ENCODE measurements around the gene KLF1.
"Not testable (repeated sequence)": the region's sequence is repeated elsewhere in the genome, so short reads cannot be mapped to it uniquely, and the experiment has no call there.

Gene KLF1

DNA sequence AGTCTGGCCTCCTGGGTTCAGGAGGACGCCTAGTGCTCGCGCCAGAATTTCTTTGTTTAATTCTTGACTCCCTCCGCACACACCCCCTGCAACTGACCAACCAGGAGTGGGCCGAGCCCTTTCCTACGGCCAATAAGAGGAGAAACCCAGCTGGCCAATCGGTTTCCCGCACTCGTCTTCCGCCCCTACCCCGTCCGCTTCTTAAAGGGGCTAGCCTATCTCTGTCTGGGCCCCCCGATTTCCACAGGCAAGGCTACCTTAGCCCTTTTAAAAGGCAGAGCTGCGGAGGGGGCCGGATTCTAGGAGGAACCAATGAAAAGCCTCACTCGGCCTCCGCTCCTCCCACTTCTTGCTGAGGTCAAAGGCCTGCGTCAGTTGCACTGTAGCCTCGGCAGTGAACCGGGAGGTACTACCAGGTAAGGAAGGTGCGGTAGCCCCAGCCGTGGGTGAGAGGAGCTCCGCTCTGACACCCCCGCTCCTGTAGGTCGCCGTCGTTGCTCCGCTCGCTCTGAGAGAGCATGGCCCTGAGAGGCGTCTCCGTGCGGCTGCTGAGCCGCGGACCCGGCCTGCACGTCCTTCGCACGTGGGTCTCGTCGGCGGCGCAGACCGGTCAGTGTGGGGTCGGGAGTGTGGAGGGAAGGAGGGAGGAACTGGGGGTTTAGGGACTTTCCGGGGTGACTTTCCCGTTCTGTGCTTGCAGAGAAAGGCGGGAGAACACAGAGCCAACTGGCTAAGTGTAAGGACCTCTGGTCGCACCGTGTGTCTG, 4.0 kb upstream of the KLF1 start, which contains the start of gene GCDH:
TSS of gene GCDH (plus strand) at position 374 of the 766 bp plus-strand sequence. CDS start at position 519, 145 bp downstream.
- DNase-seq, result peak; percentile 94

GRCh38 chr19:12890299-12890786, 3.3 kb upstream of the KLF1 start:
- DNase-seq, result not testable (repeated sequence)

GRCh38 chr19:12888006-12888603, 1.1 kb upstream of the KLF1 start:
- DNase-seq, result no peak

DNA sequence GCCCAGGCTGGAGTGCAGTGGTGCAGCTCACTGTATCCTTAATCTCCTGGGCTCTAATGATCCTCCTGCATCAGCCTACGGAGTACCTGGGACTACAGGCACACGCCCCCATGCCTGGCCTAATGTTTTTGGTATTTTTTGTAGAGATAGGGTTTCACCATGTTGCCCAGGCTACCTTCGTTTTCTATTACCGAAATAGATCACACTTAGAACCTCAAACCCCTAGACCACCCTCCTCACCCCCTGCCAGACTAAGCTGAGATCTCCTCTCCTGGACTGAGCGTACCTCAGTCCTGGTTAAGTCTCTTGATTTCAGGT, 391 bp downstream of the KLF1 start:
- no peak for DNase-seq

DNA sequence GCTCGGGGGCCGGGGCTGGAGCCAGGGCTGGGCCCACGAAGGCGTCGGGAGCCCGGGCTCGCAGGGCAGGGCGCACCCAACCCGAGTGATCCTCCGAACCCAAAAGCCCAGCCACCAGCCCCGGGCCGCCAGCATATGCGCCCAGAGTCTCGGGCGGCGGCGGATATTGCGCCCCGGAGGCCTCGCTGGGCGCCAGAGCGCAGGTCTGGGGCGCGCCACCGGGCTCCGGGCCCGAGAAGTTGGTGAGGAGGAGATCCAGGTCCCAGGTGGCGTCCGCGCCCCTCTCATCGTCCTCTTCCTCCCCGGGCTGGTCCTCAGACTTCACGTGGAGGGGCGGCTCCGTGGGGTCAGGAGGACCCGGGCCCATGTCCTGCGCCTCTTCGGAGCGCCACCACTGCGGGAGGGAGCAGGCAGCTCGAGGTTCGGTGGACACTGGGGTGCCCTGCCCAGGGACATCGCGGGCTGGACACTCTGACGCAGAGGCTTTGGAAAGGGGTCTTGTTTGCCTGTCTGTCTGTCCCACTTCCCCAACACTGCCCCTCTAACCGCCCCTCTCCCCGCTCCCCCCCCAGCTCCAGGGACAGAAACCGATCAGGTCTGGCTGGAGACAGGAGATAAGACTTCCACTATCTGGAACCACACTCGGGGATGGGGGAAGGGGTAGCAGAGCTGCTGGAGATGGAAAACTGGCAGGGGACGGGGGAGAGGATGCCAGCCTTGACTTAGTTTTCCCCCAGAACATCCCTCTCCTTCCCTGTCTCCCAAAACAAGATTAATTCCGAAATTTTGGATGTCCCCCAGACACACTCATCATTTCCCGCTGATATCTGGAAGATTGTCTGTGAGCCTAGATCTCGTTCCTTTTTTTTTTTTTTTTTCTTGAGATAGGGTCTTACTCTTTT, 1.0 kb downstream of the KLF1 start:
- DNase-seq, result no peak

GRCh38 chr19:12884926-12885748, 1.9 kb downstream of the KLF1 start:
- peak; percentile 94 for DNase-seq

DNA sequence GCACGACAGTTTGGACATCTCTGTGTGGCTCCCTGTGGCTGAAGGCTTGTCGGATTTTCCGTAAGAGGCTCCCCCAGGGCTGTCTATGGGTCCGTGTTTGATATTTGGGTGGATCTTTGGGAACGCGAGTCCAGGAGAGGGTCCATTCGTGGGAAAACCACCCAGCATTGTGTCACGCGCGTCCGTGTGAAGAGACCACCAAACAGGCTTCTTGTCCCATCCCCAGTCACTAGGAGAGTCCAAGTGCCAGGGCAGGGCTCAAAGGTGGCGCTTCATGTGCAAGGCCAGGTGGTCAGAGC, 2.4 kb downstream of the KLF1 start:
- no peak for DNase-seq

GRCh38 chr19:12884202-12884601, 2.8 kb downstream of the KLF1 start:
- DNase-seq, result no peak

DNA sequence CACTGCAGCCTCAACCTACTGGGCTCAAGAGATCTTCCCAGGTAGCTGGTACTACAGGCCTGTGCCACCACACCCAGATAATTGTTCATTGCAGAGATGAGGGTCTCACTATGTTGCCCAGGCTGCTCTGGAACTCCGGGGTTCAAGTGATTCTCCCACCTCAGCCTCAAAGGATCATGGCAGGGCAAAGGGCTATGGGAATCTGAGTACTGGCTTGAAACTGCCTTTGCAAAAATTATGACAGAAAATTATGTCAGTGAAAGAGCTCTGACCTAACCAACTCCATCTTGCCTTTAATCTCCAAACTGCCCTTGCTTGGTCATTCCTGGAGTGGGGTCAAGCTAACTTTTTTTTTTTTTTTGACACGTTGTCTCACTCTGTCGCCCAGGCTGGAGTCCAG, 4.4 kb downstream of the KLF1 start:
- no peak for DNase-seq

- DNase-seq, result peak; percentile 93
These were observed 5.7 kb downstream of the KLF1 start, which contains the start of gene DNASE2 for GRCh38 chr19:12881172-12881808. Gene DNASE2 (minus strand): TSS chr19:12881449. CDS start chr19:12881375, 74 bp downstream.

DNA sequence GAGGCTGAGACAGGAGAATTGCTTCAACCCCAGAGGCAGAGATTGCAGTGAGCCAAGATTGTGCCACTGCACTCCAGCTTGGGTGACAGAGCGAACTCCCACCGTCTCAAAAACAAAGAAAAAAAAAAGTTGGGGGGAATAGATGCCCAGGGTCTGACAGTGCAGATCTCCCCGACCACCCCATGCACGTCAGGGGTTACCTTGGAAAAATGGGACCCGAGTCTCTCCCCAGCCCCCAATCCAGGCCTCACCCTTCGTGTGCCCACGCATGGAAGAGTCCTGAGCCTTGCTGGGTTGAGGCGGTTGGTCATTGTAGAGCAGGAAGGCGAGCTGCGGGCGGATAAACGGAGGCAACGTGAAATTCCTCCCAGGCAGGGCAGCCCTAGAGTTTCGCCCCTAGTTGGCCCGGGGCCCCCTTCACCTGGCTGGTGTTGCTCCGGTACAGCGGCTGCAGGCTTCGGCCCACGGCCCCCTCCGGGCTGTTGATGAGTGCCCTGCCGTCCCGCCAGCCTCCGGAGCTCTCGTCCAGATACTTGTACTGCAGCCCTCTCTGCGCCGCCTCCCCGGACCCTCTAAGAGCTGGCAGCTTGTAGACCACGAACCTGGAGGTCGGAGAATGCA, 6.3 kb downstream of the KLF1 start:
- no peak for DNase-seq

DNA sequence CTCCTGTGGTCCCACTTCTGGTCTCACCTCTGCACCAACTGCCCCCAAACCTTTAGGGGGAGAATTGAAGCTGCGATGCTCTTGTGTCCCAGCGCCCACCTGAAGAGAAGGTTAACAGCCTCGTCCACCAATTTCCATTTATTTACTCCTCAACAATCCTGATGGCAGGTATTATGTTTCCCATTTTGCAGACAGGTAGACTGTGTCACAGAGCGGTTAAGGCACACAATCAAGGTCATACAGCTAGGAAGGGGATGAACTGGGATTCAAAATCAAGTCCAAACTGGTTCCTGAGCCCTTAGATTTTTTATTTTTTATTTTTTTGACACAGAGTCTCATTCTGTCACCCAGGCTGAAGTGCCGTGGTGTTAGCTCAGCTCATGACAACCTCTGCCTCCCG, 11.9 kb downstream of the KLF1 start:
- DNase-seq, result no peak

GRCh38 chr19:12873891-12874745, 12.9 kb downstream of the KLF1 start:
- no peak for DNase-seq

GRCh38 chr19:12872941-12873890, 13.8 kb downstream of the KLF1 start:
- DNase-seq, result peak; percentile 75

- DNase-seq, result no peak
These were observed 14.7 kb downstream of the KLF1 start for GRCh38 chr19:12872255-12872654.

GRCh38 chr19:12871681-12872080, 15.3 kb downstream of the KLF1 start:
- no peak for DNase-seq

DNA sequence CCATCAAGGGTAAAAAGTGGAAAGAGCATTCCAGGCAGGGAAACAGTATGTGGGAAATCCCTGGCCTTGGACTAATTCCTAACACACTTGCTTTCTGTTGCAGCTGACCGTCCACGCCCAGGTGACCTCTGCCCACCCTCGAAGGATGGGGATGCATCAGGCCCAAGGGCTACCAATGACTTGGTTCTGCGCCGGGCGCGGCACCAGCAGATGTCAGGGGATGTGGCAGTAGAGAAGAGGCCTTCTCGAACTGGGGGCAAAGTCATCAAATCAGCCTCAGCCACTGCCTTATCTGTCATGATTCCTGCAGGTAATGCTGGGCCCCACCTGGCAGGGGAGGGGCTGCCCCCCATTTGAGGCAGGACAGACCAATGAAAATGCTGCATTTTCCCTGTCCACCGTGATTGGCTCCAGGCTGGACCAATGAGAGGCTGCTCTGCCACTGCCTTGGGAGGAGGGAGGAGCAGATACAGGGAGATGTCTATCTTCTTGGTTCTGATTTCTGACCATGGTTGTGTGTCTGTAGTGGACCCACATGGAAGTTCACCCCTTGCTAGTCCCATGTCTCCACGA, 18.4 kb downstream of the KLF1 start:
- DNase-seq, result no peak

DNA sequence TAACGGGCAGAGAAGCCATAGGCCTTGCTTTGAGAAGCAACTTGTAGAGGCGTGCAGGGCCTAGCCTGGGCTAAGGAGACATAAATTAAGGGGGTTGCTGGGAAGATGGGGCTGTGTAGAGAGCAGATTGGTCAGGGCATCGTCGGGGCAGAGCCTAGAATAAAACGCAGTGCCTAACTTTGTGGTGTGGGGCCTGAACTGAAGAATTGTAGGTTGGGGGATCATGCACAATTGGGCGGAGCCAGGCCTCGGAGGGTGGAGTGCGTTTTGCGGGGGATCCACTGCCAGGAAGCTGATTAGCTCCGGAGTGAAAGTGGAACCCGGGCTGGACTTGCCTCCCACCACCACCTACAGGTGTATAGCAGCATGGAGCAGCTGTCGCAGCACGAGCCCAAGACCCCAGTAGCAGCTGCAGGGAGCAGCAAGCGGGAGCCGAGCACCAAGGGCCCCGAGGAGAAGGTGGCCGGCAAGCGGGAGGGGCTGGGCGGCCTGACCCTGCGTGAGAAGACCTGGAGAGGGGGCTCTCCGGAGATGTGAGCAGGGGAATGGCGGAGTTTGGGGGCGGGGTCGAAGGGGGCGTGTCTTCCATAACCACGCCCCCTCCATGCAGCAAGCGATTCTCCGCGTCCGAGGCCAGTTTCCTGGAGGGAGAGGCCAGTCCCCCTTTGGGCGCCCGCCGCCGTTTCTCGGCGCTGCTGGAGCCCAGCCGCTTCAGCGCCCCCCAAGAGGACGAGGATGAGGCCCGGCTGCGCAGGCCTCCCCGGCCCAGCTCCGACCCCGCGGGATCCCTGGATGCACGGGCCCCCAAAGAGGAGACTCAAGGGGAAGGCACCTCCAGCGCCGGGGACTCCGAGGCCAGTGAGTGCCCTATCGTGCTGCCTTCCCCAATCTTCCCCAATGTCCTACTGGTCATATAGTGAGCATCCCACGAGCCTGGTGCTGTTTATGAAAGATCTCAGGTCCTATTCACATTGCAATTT, 19.6 kb downstream of the KLF1 start:
- DNase-seq, result peak; percentile 89

Data from activated CD8-positive, alpha-beta memory T cell treated with anti-CD3 and anti-CD28 coated beads for 24 hours (primary cell).